NCI-H774 (cell line): ENCODE data around the gene TNNT3.
"Not testable (repeated sequence)": the region's sequence is repeated elsewhere in the genome, so short reads cannot be mapped to it uniquely, and the experiment has no call there.

Experiments used
- DNase-seq: peaks from one replicate; lab custom pipeline; 2025; lab: John Stamatoyannopoulos, UW

Gene TNNT3

DNA sequence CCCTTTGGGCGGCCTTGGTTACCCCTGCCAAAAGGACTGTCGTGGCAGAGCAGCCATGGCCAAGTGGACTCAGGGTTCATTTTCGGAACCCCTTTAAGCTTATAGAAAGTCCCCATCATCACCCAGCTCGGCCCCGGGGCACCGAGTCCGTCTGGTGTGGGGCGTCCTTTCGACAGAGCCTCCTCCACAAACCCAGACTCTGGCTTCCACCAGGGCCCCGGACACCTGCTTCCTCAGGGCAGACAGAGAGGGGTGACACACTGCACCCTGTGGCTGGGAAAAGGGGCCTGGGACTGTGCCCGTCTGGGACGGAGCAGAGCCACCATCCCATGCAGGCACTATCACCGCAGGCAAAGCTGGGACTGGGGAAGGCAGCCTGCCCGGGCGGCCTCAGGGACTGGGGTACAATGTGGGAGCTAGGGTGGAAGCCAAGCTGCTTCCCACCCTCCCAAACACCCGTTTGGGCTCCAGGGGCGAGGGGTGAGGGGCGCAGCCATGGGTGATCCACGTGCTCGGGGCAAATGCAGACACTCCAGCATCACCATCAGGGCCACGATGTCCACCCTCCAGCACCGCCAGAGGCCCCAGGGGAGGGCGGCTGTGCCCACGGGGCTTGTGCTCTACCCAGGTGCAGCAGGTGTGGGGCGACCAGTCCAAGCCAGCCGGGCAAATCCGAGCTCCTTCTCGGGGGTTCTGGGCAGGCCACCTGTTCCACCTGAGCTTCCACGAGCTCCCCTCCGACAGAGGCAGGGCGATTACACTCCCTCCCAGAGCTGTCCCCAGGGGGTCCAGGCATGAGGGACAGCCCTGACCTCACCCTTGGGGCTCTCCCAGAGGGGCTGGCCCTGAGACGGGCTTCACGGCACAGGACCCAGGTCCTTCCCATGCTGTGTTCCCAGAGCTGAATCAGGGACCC, 15.9 kb downstream of the TNNT3 start:
- no peak for DNase-seq

DNA sequence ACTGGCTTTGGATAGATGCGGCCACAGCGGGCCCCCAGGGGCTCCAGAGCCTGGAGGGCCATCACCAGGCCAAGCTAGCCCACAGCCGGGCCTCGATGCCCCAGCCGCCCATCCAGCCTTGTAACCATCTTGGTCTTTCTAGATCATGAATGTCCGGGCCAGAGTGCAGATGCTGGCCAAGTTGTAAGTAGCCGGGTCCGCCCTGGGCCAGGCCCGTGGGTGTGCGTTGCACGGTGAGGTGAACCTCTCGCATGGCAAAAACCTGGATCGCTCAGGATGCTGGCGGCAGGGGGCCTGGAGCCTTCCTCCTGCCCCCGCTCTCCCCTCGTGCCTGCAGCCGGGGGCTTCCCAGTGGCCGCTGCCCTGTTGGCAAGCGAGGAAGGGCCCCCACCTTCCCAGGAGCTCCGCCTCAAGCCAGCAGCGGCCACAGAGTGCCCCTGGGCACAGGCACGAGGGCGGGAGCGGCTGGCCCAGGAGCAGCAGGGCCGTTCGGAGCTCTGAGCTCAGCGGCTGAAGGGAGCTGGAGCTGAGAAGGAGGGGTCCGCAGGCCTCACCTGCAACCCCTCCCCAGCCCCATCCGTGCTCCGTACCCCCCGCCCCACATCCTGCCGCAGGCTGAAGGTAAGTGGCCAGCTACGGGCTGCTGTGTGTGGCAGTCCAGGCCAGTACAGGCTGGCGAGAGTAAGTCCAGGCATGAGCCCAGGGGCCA, 16.7 kb downstream of the TNNT3 start:
- no peak for DNase-seq

DNA sequence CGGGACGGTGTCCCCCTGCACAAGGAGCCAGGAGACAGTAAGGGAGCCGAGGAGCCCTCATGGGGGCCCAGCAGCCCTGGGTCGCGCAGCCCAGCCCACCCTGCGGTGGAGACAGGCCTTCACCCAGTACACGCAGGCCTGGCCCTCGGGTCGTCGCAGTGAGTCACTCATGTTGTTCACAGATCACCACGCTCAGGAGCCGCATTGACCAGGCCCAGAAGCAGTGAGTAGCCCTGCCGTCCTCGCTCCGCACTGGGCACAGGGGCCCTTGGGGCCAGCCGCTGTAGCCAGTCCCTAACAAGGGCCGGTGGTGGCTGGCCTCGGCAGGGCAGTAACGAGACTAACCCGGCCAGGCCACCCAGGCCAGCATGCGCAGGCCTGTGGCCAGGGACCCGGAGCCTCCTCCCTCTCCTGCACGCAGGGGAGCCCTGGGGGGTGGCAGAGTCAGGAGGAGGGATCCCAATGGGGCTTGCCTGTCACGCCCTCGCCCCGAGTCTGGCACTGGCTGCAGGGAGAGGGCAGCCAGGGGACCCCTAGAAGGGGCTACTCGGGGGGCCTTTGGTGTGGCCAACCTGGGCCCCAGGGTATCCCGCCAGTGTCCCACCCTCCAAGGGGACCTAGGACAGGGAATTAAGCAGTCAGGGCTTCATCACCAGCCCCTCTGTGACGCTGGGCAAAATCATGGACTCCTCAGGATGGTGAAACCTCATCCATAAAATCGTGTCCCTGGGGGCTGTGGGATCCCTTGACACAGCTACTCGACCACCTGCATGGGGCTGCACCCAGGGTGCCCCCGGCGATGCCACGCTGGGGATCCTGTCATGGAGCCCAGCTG, 17.5 kb downstream of the TNNT3 start:
- no peak for DNase-seq

DNA sequence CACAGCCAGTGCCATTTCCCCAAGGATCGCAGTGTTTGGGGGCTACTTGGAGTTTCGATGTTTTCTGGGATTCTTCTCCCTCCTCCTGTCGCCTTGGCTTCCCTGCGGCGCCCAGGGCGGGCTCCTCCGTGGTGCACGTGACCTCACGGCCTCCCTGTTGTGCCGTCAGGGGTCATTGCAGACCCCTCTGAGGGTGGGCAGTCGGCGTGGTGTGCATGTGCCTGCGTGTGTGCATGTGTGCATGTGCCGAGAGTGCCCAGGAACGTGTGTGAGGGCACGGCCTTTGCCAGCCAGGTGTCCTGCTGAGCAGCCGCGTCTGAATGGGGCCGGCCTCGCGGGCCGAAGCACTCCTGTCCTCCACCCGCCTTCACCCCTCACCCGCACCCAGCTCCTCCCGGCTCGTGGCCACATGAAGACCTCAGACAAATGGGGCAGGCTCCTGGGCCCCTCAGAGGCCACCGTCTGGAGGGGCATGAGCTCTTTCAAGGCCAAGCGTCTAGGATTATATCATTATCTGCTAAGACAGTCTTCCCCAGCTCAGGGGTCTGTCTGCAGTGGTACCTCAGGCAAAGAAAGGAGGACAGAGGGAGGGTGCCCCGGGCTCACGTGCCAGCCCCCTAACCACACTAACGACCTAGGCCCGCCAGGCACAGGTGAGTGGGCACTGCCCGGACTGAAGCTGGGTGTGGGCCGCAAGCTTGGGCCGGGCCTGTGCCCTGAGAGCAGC, 18.3 kb downstream of the TNNT3 start:
- no peak for DNase-seq

DNA sequence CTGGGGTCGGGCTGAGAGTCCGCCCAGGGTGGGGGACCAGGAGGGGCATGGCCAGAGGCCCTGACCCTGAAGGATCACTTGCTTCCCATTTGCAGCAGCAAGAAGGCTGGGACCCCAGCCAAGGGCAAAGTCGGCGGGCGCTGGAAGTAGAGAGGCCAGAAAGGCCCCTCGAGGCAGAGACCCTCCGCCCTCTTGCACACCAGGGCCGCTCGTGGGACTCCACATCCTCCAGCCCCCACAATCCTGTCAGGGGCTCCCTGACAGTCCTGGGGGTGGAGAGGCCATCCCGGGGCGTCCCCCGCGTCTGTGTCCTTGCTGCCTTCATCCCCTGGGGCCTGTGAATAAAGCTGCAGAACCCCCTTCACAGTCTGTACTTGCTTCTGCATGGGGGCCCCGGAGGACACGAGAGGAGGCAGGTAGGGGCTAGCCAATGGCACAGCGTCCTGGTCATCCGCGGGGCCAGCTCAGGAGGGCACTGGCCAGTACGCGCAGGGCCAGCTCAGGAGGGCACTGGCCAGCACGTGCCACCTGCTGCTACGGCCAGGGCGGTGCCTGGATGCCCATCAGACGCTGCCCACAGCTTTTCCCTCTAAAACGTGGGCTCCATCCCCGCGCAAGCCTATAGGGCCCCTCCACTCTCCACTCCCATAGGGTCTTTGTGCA, 19.0 kb downstream of the TNNT3 start:
- DNase-seq, result no peak

DNA sequence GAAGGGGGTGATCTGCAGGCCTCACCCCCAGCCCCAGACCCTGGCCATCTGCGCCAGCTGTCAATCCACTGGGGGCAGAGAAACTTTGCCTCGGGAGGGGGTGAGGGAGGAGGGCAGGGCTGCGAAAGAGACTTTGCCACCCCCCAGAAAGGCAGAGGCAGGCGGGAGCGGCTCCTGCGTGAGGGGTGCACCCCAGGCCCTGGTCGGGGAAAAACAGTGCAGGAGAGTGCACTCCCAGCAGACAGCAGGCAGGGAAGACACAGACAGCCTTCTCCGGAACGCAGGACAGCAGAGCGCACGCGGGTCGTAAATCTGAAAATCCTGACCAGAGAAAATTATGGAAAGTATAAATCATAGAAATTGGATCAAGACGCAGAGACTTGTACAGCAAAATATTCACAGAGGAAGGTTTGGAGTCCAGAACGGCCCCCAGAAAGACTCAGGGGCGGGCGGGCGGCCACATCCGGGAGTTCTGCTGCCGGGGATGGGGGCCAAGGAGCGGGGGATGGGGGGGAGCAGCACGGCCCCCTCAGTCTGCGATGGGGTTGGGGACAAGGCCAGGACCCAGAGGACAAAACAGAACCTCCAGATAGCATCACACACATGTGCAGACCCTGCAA, 19.6 kb downstream of the TNNT3 start:
- DNase-seq, result no peak

DNA sequence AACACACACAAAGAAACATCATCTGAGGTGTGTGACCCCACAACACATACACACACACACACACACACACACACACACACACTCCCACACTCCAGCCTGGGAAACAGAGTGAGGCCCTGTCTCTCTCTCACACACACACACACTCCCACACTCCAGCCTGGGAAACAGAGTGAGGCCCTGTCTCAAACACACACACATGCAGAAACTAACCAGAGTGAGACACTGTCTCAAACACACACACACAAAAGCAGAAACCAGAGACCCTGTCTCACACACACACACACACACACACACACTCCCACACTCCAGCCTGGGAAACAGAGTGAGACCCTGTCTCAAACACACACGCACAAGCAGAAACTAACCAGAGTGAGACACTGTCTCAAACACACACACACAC, 20.3 kb downstream of the TNNT3 start:
- DNase-seq, result not testable (repeated sequence)

DNA sequence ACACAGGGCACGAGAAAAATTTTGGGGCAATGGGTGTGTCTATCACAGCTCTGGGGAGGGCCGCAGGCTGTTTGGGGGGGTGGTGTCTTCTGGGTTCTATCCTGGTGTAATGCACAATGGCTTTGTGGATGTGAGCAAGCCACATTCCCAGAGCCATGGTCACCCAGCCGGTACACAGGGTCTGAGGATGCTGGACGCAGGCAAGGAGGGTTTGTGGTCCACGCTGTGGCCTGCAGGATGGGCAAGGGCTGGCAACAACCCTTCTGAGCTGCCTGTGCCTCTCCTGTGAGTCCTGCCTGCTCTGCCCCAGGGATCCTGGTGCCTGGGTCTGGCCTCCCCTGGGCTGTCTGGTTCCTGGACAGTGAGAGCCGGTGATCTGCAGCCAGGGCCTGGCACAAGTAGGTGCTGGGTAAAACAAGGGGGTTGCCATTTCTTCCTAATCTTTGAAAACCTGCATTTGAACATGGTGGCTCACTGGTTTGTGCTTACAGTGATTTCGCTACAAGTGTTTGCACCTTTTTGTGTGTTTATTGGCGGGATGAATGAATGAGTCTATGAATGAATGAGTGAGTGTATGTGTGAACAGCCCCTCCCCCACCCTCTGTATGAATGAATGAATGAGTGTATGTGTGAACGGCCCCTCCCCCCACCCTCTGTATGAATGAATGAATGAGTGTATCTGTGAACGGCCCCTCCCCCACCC, 23.2 kb downstream of the TNNT3 start:
- no peak for DNase-seq

DNA sequence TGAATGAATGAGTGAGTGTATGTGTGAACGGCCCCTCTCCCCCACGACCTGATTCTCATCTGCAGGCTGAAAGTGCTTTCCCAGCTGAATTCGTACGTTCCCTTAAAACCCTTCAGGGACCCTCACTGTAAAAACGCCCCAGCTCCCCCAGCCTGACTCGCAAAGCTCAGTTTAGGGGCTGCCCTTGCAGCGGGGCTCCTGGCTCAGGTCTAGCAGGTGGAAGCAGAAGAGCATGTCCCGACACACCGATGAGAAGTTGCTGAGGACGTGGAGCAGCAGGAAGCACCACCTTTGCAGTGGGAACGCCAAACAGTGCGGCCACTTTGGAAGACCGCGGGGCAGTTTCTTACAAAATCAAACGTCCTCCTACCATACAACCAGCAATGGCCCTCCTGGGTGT, 24.1 kb downstream of the TNNT3 start:
- DNase-seq, result no peak

DNA sequence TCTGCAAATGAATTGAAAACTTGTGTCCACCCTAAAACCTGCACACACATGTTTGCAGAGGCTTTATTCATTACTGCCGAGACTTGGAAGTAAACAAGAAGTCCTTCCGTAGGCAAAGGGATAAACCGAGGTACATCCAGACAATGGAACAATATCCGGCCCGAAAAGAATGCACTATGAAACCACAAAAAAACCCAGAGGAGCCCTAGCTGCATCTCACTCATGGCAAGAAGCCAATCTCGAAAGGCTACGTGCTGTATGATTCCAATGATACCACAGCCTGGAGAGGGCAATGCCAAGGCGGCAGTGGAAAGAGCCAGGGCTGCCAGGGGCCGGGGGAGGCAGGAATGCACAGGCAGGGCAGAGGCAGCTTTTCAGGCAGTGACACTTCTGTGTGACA, 24.5 kb downstream of the TNNT3 start:
- DNase-seq, result no peak

DNA sequence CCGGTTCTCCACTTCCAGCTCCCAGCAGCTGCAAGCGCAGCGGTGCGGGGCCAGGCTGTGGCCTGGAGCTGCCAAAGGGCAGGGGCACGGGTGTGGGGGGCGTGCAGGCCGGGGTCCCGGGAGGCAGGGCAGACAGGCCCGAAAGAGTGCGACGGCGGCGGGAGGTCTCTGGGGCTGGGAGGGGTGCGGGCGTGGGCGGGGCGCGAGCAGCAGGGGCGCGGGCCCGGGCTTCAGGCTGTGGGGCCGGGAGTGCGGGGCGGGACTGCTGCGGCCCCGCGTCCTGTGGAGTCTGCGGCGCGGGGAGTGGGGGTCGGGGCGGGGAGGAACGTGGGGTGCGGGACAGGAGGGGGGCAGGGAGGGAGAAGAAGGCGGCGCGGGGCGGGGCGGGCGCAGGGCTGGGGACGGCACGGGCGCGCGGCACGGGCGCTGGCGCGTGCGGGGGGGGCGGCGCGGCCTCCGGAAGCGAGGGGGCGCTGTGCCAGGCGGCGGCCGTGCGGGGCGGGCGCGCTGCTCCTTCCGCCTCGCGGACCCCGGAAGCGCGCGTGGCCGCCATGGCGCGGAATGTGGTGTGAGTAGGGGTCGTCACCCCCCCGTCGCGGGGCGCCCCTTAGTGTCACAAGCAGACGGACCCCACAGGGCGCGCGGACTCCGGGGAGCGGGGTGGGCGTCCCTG, 27.4 kb downstream of the TNNT3 start, which contains the start of gene MRPL23:
MRPL23 (plus strand) TSS at position 521 of the 673 bp plus-strand sequence; CDS start at position 552, 31 bp downstream.
- no peak for DNase-seq

DNA sequence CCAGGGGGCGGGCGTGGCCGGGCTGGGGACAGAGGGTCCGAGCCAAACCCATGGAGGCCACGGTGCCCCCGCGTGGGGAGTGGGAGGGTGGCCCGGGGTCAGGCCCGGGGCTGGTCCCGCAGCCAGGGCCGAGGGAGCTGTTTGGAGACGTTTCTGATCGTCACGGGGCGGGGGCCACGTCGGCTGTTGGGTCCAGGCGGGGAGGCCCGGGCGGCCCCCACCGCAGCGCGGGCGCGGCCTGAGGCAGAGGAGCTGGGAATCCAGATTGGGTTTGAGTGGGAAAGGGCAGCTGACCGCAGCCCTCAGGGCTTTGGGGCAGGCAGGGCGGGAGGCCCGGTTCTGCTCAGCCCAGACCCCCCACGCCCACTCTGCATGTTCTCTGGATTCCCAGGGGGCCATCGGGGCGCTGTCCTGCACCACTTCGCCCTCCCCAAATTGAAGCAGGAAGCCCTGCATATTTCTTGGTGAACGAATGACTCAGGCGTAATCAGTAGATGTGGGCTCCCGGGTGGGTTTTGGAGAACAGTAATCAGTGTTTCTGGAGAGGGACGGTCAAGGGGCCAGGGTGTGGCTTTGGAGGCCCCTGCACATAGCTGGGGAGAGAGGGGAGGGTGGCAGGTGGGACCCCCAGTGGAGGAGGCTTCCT, 28.2 kb downstream of the TNNT3 start:
- no peak for DNase-seq

DNA sequence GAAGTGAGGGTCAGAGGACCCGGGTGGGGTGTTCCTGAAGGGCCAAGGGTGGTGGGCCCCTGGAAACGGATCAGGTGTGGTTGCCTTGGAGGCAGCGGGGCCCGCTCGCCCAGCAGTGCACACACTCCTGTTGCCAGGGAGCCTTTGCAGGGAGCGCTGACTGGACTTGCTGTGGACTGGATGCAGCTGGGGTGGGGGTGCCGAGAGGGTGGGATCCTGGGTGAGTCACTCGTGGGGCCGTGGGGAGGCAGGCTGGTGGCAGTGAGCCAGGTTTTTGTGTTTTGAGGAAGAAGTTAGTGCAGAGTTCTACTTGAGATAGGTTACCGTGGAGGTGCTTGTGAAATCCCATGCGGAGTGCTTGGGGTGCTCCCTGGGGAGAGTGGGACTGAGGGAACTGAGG, 28.9 kb downstream of the TNNT3 start:
- no peak for DNase-seq

DNA sequence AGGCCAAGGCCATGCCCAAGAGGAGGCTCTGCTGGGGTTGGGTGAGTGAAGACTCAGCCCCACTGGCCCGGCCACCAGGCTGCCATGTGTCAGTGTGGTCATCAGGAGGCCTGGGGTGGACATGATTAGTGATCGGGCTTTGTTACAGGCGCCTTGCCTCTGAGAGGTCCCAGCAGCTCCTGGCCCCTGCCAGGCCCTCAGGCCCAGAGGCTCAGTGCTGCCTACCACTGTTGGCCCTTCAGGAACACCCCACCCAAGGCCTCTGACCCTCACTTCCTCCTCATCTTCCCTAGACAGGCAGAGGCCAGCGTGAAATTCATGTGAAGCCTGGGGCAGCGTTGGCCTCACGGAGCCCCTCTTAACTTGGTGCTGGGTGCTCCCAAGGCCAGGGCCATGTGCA, 29.8 kb downstream of the TNNT3 start:
- no peak for DNase-seq

DNA sequence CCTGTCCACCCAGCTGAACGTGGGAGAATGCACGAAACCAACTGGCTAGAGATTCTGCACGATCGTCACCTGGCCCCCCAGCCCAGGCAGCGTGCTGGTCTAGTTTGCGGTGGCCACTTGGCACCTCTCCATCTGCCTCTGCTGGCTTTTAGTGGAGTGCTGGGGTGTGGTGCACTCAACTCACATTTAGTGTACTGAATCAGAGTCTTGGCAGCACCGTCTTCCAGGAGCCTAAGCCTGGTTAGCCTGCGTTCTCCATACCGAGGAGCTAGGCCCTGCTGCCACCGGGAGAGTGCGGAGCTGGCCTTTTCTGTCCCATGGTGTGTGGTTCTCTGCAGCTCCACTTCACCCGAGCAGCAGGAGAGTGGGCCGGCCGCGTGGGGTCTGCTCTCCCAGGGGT, 30.4 kb downstream of the TNNT3 start:
- DNase-seq, result no peak

DNA sequence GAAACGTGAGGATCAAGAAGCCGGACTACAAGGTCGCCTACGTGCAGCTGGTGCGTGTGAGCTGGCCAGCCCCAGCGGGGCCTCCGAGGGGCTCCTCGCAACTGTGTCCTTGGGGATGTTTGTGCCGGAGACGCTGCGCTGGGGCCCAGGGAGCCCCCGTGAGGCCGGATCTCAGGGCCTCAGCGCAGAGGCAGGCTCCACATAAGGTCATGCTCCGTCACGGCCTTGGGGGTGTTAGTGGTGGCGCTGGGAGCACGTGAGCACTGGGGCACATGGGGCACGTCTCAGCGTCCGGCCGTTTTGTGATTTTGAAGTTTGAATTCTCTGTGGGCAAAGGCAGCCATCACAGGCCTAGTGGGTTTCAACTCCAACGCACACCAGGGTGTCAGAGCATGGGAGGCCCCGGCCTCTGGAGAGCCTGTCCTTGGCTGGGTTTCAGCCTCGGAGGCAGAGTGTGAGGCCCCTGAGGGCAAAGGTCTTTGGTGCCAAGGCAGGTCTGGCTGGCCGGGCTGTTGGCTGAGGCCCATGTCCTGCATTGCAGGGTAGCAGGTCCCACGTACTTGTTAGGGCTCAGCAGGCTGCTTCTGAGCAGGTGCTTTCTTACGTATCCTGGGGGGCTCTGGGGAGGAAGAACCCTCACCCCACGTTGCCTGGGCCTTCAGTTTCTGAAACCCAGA, 33.4 kb downstream of the TNNT3 start:
- no peak for DNase-seq

DNA sequence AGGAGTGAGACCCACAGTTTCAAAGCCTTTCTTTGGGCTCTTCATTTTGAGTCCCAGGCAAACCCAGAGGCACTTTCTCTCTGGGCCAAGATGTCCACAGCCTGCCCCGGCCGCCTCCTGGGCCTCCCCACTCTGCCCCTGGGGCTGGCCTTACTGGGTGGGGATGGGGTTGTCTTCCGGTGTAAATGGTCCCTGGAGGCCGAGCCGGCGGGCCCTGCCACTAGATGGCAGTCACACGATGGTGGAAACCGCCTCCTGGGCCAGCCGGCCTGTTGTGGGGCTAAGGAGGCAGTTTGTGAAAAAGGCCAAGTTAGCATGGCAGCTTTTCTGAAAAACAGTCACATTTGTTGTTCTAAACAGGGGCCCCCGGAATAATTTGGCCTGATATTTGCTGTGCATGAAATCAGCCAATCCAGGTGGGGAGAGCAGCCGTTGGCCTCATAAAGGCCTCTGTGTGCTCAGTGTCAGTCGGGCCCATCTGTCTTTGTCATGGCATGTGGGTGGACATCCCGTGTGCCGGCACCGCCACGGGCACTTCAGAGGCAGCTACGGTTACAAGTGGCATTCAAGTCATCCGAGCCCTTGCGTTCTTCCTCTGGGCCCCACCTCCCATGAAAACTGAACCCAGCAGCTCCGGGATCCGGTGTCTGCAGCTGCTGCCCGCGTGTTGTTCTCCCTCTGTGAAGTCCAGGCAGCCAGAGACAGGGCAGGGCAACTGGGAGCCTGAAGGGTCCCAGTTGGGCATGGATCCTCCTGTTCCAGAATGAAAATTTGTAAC, 34.2 kb downstream of the TNNT3 start:
- no peak for DNase-seq

DNA sequence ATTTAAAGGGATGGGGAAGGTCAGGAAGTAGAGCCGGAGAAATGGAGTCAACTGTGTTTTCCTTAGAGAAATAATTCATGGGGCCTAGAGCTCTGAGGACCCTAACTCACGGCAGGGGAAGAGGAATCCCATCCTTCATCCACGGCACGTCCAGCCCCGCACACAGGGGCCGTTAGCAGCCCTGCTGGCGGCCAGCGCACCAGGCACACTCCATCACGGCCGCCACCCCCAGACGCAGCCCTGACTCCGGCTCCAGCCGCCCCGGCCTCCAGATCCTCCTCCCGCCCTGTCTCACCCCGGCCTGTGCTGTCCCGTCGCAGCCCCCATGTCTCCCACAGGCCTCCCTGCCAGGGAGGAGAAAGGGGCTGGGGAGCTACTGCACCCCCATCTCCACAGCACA, 38.9 kb downstream of the TNNT3 start:
- DNase-seq, result no peak
